HL-60/S4 treated with phorbol 12-myristate 13-acetate at 8.2 ng/mL for 4 days and 3 days (cell line): ENCODE data around the gene PIP5K1C.
"Not testable (repeated sequence)": the region's sequence is repeated elsewhere in the genome, so short reads cannot be mapped to it uniquely, and the experiment has no call there.

ENCODE experiments used
- in situ Hi-C: fragments of 300-500 bp; cut with MboI; formaldehyde crosslinking; loops from 2 replicates; pipeline ENCODE4 v1.15.0; 2022; ENCODE audit warnings: low sequenced_read_pairs

PIP5K1C gene

DNA sequence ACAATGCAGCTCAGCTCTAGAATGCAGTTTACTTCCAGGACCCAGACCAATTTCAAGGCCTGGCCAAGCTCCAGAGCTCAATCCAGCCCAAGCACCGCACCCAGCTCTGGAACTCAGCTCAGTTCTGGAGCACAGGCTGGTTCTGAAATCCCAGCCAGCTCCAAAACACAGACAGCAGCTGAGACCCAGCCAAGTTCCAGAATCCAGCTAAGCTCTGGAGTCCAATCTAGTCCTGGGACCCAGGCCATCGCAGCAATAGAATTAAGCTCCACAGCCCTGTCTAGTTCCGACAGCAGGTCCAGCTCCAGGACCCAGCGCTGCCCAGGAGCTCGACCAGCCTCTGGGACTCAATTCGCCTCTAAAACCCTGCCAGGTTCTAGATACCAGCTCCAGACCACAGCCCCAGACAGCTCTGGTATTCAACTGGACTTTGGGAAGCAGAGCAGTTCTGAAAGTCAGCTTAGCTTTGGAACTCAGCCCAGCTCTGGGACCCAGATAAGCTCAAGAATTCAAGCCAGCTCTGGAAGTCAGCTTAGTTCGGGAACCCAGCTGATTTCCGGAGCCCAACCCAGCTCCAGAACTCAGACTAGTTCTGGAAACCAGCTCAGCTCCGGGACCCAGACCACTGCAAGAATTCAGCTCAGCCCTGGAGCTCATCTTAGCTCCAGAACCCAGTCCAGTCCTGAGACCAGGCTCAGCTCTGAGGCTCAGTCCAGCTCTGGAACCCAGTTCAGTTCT is 108.2 kb downstream of the PIP5K1C start:
- in situ Hi-C loops, result no loop called here

DNA sequence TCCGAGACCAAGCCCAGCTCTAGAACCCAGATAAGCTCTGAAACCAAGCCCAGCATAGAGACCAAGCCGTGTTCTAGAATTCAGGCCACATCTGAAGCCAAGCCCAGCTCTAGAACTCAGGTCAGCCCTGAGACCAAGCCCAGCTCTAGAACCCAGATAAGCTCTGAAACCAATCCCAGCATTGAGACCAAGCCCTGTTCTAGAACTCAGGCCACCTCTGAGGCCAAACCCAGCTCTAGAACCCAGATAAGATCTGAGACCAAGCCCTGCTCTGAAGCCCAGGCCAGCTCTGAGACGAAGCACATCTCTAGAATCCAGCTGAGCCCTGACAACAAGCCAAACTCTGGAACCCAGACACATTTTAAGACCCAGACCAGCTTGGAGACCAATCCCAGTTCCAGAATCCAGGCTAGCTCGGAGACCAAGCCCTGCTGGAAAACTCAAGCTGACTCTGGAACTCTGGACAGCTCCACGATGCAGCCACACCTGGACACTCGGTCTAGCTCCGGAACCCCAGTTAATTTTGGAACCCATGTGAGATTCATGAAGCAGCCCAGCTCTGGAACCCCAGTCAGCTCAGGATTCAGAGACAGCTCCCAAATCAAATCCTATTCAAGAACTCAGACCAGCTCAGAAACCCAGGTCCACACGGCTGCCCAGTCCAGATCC is 109.1 kb downstream of the PIP5K1C start:
- in situ Hi-C loops, result no loop called here

DNA sequence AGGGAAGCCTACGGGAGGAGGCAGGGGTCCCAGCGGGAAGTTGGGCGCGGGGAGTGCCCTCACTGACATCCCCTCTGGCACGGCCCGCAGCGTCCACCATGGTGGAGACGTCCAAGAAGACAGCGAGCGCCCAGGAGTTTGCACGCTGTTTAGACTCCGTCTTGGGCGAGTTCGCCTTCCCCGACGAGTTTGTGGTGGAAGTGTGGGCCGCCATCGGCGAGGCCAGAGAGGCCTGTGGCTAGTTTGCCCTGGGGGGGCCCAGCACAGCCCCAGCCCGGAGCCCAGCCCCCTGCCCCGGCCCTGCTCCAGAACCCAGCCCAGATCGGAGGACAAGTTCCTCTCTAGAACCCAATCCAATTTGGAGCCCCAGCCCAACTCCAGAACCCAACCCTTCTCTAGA is 110.3 kb downstream of the PIP5K1C start:
- in situ Hi-C loops, result no loop called here

DNA sequence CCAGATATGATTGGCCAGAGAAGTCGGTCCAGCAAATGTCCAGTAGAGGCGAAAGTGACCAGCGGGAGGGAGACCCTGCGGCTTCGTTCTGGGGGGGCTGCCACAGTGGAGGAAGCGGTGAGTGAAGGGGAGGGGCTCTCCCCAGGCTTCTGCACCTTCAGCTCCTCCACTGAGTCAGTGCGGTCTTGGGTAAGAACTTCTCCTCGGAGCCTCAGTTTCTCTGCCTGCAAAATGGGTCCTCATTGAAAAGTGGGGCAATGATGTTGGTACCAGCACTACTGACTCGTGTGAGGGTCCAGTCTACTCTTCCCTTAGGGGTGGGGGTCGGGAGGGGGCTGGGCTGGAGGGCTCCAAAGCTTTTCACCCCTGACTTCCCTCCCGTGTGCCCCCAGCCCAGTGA is 110.8 kb downstream of the PIP5K1C start:
- in situ Hi-C loops, result no loop called here

DNA sequence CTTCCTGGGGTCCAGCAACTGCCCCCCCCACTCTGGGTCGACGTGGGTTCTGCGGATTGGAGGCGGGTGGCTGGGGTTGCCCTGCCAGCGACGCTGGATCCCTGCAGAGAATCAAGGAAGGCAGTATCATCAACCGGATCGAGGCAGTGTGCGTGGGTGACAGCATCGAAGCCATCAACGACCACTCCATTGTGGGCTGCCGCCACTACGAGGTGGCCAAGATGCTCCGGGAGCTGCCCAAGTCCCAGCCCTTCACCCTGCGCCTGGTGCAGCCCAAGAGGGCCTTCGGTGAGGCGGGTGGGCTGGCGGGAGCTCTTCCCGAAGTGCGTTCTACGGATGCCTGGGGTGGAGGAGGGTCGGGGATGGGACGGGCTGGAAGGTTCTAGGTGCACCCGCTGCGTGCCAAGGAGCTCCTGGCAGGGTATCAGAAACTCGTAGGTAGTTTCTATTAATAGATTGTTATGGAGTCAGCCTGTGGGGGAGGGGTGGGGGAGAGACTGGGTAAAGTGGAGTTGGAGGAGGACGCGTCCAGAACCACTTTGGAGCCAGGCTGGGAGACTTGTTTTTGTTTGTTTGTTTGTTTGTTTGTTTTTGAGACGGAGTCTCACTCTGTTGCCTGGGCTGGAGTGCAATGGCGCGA is 113.4 kb downstream of the PIP5K1C start:
- in situ Hi-C loops, result no loop called here

DNA sequence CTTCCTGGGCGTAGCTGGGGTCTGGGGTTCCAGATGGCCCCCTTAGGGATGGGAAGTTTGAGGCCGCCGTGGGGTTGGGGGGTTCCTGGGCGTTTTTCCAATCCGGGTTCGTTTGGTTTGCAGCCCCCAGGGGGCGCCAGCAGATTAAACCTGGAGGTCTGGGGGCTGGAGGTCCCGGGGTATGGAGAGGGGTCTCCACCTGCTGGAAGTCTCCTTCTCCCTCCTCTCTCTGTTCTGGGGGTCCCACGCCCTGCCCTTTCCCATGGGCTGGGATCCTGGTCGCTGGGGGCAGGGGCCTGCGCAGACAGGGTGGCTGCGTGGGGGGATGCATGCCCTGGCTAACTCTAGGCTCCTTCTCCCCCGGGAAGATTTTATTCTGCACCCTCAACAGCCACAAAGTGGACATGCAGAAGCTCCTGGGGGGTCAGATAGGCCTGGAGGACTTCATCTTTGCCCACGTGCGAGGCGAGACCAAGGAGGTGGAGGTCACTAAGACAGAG is 114.1 kb downstream of the PIP5K1C start:
- in situ Hi-C loops, result no loop called here

DNA sequence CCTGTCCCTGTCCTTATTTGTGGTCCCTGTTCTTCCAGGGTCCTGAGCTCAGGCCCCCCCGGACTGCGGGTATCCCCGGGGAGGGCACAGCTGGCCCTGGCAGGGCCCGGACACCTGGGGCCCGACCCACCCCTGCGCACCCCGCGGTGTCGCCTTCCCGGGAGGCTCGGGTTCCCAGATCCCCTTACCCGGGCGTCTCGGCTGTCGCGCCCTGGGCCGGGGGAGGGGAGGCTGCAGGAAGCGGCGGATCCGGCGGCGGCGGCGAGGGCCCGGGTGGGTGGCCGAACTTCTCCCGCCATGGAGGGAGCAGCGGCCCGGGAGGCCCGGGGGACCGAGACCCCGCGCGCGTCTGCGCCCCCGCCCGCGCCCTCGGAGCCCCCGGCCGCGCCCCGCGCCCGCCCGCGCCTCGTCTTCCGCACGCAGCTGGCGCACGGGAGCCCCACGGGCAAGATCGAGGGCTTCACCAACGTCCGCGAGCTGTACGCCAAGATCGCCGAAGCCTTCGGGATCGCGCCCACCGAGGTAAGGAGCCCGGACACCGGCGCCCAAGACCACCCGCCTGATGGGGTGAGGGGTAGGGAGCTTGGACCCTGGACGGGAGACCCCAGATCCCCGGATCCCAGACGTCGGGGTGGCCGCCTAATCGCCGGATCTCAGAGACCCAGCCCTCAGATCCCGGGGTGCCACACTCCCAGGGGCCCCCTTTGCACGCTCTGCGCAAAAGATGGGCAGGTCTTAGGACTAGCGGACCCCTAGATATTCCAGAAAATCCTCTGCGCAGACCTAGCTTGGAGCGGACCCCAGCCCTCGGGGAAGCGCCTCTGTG is 114.8 kb downstream of the PIP5K1C start, which contains the start of gene GIPC3:
GIPC3 (plus strand) TSS at position 178 of the 826 bp plus-strand sequence; CDS start at position 298, 120 bp downstream.
- in situ Hi-C loops, result no loop called here

DNA sequence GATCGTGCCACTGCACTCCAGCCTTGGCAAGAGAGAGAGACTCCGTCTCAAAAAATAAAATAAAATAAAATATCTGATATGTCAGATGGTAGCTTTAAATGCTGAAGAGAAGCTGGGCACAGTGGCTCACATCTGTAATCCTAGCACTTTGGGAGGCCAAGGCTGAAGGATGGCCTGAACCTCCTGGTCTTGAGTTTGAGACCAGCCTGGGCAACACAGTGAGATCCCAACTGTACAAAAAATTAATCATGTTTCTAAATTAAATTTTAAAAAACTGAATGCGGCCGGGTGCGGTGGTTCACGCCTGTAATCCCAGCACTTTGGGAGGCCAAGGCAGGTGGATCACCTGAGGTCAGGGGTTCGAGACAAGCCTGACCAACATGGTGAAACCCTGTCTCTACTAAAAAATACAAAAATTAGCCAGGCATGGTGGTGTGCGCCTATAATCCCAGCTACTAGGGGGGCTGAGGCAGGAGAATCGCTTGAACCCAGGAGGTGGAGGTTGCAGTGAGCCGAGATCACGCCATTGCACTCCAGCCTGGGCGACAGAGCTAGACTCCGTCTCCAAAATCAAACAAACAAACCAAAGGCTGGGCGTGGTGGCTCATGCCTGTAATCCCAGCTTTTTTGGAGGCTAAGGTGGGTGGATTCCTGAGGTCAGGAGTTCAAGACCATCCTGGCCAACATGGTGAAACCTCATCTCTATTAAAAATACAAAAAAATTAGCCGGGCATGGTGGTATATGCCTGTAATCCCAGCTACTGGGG is 116.0 kb downstream of the PIP5K1C start:
- in situ Hi-C loops, result not testable (repeated sequence)

DNA sequence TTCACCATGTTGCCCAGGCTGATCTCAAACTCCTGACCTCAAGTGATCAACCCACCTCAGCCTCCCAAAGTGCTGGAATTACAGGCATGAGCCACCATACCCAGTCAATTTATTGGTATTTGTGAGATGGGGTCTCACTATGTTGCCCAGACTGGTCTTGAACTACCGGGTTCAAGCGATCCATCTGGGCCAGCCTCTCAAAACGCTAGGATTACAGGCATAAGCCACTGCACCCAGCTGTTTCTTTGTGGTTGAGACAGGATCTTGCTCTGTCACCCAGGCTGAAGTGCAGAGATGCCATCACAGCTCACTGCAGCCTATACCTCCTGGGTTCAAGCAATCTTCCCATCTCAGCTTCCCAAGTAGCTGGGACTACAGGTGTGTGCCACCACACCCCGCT is 118.5 kb downstream of the PIP5K1C start:
- in situ Hi-C loops, result not testable (repeated sequence)
